GM10248 (cell line): Measurements from ENCODE around the gene POLD2.
A peak's percentile ranks its signal among the peaks of the same experiment; 100 is the strongest.

ENCODE experiments used
- CTCF ChIA-PET: fragments of 300-600 bp; sonication (Branson Sonifier 250); formaldehyde crosslinking; extraction: SDS; loops from one replicate; lab custom pipeline; 2021; ENCODE audit warnings: antibody characterized with exemption; lab: Yijun Ruan, JAX
- POLR2A ChIA-PET: fragments of 350-650 bp; sonication (Branson Sonifier 250); formaldehyde crosslinking; extraction: SDS; loops from one replicate; lab custom pipeline; 2020; ENCODE audit warnings: antibody characterized with exemption; lab: Yijun Ruan, JAX
- DNase-seq: peaks from one replicate; pipeline ENCODE4 v3.0.0; 2012; ENCODE audit errors: extremely low spot score
- CTCF ChIP-seq: IDR thresholded peaks from 2 replicates; pipeline ENCODE4 v1.5.1; 2012; ENCODE audit warnings: mild to moderate bottlenecking, low read depth; ENCODE audit errors: extremely low read depth, missing control alignments, control extremely low read depth

Gene POLD2

GRCh38 chr7:44099669-44100068, 23.7 kb downstream of the POLD2 start:
- no peak for TF ChIP-seq CTCF
- CTCF ChIA-PET, result interaction anchor here (1.0 to 3.7 kb wide), 4 partner anchors 14 to 27 kb away, joined by 3 to 42 read pairs (median 4); partner anchors contain the start of gene POLD2
- DNase-seq, result no peak
- POLR2A ChIA-PET, result no interaction called here

- ChIA-PET CTCF (interaction anchor here (0.8 to 3.7 kb wide), 12 partner anchors 9 to 467 kb away, joined by 3 to 42 read pairs (median 4); partner anchors contain the start of gene POLD2), POLR2A (no interaction called here)
- TF ChIP-seq CTCF, result no peak
- DNase-seq, result no peak
These were observed 25.0 kb downstream of the POLD2 start for GRCh38 chr7:44098092-44099068.

- DNase-seq, result peak; percentile 77
- ChIA-PET POLR2A (no interaction called here), CTCF (interaction anchor here (0.8 to 3.7 kb wide), 10 partner anchors 10 to 437 kb away, joined by 3 to 42 read pairs (median 5); partner anchors contain the start of gene POLD2)
- TF ChIP-seq CTCF, result no peak
These were observed 26.1 kb downstream of the POLD2 start for GRCh38 chr7:44097064-44097932.

- CTCF ChIA-PET, result interaction anchor here (0.8 to 3.7 kb wide), 6 partner anchors 10 to 438 kb away, joined by 3 to 42 read pairs (median 5); no protein-coding TSS in a partner anchor
- DNase-seq, result no peak
- no peak for TF ChIP-seq CTCF
- POLR2A ChIA-PET, result no interaction called here
These were observed 26.9 kb downstream of the POLD2 start for GRCh38 chr7:44096326-44096881.

- TF ChIP-seq CTCF, result no peak
- DNase-seq, result no peak
- CTCF ChIA-PET, result no interaction called here
These were observed 27.6 kb downstream of the POLD2 start for GRCh38 chr7:44095781-44096180.

More at GRCh38 chr7:44095781-44096180, 27.6 kb downstream of the POLD2 start:
- POLR2A ChIA-PET, result no interaction called here
